ENCODE measurements around the gene MYO3B. TPM values are rescaled to one million over a fixed set of nuclear protein-coding genes. Genes with fewer than 3 reads are reported as not detected.

MYO3B gene
- total RNA-seq, 1 experiment from 2014 or later = not detected

DNA sequence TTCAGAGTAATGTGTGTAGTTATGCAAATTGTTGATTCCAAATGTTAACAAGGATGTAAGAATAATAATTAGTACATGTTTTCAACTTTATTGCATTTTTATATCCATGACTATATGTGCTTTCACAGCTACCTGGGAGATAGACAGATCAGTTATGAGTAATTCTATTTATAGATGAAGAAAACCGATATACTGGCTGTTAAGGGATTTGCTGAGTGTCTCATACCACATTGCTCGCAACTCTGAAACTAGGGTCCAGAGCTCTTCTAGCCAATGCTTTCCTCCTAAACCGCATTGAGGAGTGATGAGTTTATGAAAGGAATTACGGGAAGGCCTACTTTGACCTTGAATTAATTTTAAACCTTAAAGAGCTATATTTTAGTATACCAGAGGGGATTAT lies 202.3 kb downstream of the MYO3B start:
- H3K9me3 Mint-ChIP-seq (ENCODE audit: unreplicated experiment) = no peaks in the 10 kb centered on the region
- POLR2A ChIA-PET = interaction anchor here (0.6 to 1.0 kb wide), 2 partner anchors 9 to 436 kb away, joined by 3 read pairs; partner anchors contain the start of gene GAD1
- peaks cover 5% of the 10 kb centered on the region for H3K4me1 Mint-ChIP-seq (ENCODE audit: insufficient read depth, unreplicated experiment)
- DNase-seq (ENCODE audit: unreplicated experiment) = no peak
- intact Hi-C loops (cut with micrococcal nuclease) = no loop called here
- H3K4me3 Mint-ChIP-seq (ENCODE audit: unreplicated experiment) = no peak overlapping the region
- CTCF ChIA-PET = interaction anchor here (0.6 to 7.6 kb wide), 13 partner anchors 9 to 937 kb away, joined by 3 to 88 read pairs (median 4); partner anchors contain the start of gene GAD1
- no peaks in the 10 kb centered on the region for H3K36me3 Mint-ChIP-seq (ENCODE audit: insufficient read depth, unreplicated experiment)
- H3K27ac Mint-ChIP-seq (ENCODE audit: low read depth, unreplicated experiment) = no peak overlapping the region
- BruUV-seq (replicated peaks) = no TSS peak
- TF ChIP-seq, protein P1, sequence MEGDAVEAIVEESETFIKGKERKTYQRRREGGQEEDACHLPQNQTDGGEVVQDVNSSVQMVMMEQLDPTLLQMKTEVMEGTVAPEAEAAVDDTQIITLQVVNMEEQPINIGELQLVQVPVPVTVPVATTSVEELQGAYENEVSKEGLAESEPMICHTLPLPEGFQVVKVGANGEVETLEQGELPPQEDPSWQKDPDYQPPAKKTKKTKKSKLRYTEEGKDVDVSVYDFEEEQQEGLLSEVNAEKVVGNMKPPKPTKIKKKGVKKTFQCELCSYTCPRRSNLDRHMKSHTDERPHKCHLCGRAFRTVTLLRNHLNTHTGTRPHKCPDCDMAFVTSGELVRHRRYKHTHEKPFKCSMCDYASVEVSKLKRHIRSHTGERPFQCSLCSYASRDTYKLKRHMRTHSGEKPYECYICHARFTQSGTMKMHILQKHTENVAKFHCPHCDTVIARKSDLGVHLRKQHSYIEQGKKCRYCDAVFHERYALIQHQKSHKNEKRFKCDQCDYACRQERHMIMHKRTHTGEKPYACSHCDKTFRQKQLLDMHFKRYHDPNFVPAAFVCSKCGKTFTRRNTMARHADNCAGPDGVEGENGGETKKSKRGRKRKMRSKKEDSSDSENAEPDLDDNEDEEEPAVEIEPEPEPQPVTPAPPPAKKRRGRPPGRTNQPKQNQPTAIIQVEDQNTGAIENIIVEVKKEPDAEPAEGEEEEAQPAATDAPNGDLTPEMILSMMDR (IDR thresholded peaks at IDR 0.05; ENCODE audit: unreplicated experiment) = no peak
- H3K27me3 Mint-ChIP-seq (ENCODE audit: insufficient read depth, unreplicated experiment) = peaks cover 23% of the 10 kb centered on the region

DNA sequence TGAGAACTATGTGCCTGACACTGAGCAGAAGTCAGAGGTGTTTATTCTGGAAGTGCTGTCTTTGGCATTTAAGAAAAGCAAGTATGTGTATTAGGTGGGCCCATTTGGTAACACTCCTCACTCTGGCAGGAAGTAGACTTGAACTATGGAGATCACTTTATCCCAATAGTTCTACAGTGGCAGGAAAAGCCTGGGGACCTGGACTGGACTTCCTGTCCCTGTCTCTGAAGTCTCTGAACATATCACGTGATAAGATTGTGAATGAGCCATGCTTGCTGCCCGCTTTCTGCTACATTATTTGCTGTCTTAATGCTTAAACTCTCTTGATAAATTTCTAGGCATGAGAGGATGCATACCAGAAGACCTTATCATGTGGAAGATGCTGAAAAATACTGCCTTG lies 203.7 kb downstream of the MYO3B start:
- POLR2A ChIA-PET = no interaction called here
- H3K36me3 Mint-ChIP-seq (ENCODE audit: insufficient read depth, unreplicated experiment) = no peaks in the 10 kb centered on the region
- CTCF ChIA-PET = interaction anchor here (2.0 to 7.6 kb wide), 4 partner anchors 12 to 492 kb away, joined by 5 to 88 read pairs (median 29); partner anchors contain the start of gene GAD1
- TF ChIP-seq, protein P1 (IDR thresholded peaks at IDR 0.05; ENCODE audit: unreplicated experiment) = no peak
- H3K27me3 Mint-ChIP-seq (ENCODE audit: insufficient read depth, unreplicated experiment) = peaks cover 23% of the 10 kb centered on the region
- BruUV-seq (replicated peaks) = no TSS peak
- H3K9me3 Mint-ChIP-seq (ENCODE audit: unreplicated experiment) = no peaks in the 10 kb centered on the region
- no peaks in the 10 kb centered on the region for H3K4me1 Mint-ChIP-seq (ENCODE audit: insufficient read depth, unreplicated experiment)
- H3K4me3 Mint-ChIP-seq (ENCODE audit: unreplicated experiment) = no peak overlapping the region
- no peak overlapping the region for H3K27ac Mint-ChIP-seq (ENCODE audit: low read depth, unreplicated experiment)
- DNase-seq (ENCODE audit: unreplicated experiment) = no peak
- intact Hi-C loops (cut with micrococcal nuclease) = no loop called here

DNA sequence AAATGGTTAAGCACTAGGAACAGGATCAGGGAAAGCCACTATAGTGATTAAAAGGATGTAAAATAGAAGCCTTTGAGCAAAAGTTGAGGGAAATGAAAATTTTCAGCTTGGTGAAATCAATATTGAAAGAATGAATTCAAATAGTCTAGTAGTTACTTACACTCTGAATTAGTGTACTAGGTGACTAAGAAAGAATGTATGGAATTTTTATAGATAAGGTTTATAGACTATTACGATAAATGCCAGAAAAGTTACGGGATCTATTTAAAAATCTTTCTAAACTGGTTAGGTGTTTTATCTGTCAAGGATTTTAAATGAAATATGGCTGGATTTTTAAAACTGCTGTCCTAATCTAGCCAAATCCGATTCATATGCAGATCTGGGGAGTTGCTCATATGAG lies 208.6 kb downstream of the MYO3B start:
- H3K36me3 Mint-ChIP-seq (ENCODE audit: insufficient read depth, unreplicated experiment) = no peaks in the 10 kb centered on the region
- H3K27me3 Mint-ChIP-seq (ENCODE audit: insufficient read depth, unreplicated experiment) = peaks cover 11% of the 10 kb centered on the region
- TF ChIP-seq, protein P1 (IDR thresholded peaks at IDR 0.05; ENCODE audit: unreplicated experiment) = no peak
- POLR2A ChIA-PET = no interaction called here
- intact Hi-C loops (cut with micrococcal nuclease) = no loop called here
- no peaks in the 10 kb centered on the region for H3K4me1 Mint-ChIP-seq (ENCODE audit: insufficient read depth, unreplicated experiment)
- no peak overlapping the region for H3K4me3 Mint-ChIP-seq (ENCODE audit: unreplicated experiment)
- no peak overlapping the region for H3K27ac Mint-ChIP-seq (ENCODE audit: low read depth, unreplicated experiment)
- no peak for DNase-seq (ENCODE audit: unreplicated experiment)
- CTCF ChIA-PET = no interaction called here
- no peaks in the 10 kb centered on the region for H3K9me3 Mint-ChIP-seq (ENCODE audit: unreplicated experiment)
- no TSS peak for BruUV-seq (replicated peaks)

DNA sequence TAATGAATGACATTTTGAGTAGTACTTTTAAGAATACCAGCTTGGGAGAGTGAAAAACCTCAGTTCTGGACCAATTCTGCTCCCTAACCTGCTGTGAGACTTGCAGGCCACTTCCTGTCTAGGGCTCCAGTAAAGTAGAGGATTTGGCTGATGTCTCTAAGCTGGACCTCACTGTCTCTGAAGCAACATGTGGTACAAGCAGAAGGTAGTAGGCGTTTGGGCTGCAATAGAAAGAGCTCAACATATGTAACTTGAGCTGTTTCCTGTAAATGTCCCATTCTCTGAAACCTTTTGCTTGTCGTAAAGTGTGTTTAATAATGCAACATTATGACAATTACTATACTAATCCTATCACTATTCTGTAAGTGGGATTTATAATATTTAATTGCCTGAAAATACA lies 213.1 kb downstream of the MYO3B start:
- POLR2A ChIA-PET = interaction anchor here (0.7 kb wide), 1 partner anchor 224 kb away, joined by 3 read pairs; no protein-coding TSS in a partner anchor
- Mint-ChIP-seq H3K9me3 (ENCODE audit: unreplicated experiment) (no peaks in the 10 kb centered on the region), H3K4me3 (ENCODE audit: unreplicated experiment) (no peak overlapping the region), H3K4me1 (ENCODE audit: insufficient read depth, unreplicated experiment) (no peaks in the 10 kb centered on the region), H3K27ac (ENCODE audit: low read depth, unreplicated experiment) (no peak overlapping the region), H3K27me3 (ENCODE audit: insufficient read depth, unreplicated experiment) (peaks cover 17% of the 10 kb centered on the region), H3K36me3 (ENCODE audit: insufficient read depth, unreplicated experiment) (no peaks in the 10 kb centered on the region)
- intact Hi-C loops (cut with micrococcal nuclease) = no loop called here
- no TSS peak for BruUV-seq (replicated peaks)
- no peak for DNase-seq (ENCODE audit: unreplicated experiment)
- TF ChIP-seq, protein P1 (IDR thresholded peaks at IDR 0.05; ENCODE audit: unreplicated experiment) = no peak
- CTCF ChIA-PET = interaction anchor here (0.8 to 4.1 kb wide), 6 partner anchors 8 to 425 kb away, joined by 3 to 24 read pairs (median 4); partner anchors contain the start of gene GAD1
